Mesendoderm (in vitro differentiated cells): ENCODE measurements around the gene FAR1.

Source experiments
- DNase-seq: peaks from one replicate; pipeline ENCODE4 v3.0.0; 2013
- H2AK5ac ChIP-seq: 2 replicates; pipeline ENCODE4 v1.6.1; 2013; ENCODE audit warnings: low read length, inconsistent platforms
- H2BK120ac ChIP-seq: 2 replicates; pipeline ENCODE4 v1.6.1; 2013; ENCODE audit warnings: low read depth, mild to moderate bottlenecking, low read length, moderate library complexity, mixed read lengths
- H2BK15ac ChIP-seq: replicated peaks from 2 replicates; pipeline ENCODE4 v1.6.1; 2013; ENCODE audit warnings: low read depth, mild to moderate bottlenecking, moderate library complexity
- H2BK5ac ChIP-seq: 2 replicates; pipeline ENCODE4 v1.6.1; 2013; ENCODE audit warnings: low read length, inconsistent platforms
- H3K18ac ChIP-seq: 2 replicates; pipeline ENCODE4 v1.6.1; 2013; ENCODE audit warnings: mild to moderate bottlenecking, low read length, mixed read lengths
- H3K23ac ChIP-seq: one replicate; pipeline ENCODE4 v1.6.1; 2013; ENCODE audit warnings: low read length
- H3K27ac ChIP-seq: 2 replicates; pipeline ENCODE4 v1.5.1; 2013; ENCODE audit warnings: low read depth, mild to moderate bottlenecking, inconsistent platforms, low read length, moderate library complexity
- H3K27me3 ChIP-seq: 2 replicates; pipeline ENCODE4 v1.6.1; 2013; ENCODE audit warnings: low read length, control low read depth, mild to moderate bottlenecking, inconsistent platforms; ENCODE audit not compliant: insufficient read depth, poor library complexity
- H3K36me3 ChIP-seq: 2 replicates; pipeline ENCODE4 v1.6.1; 2013; ENCODE audit warnings: low read length, inconsistent platforms; ENCODE audit not compliant: control insufficient read depth, insufficient read depth
- H3K4ac ChIP-seq: one replicate; pipeline ENCODE4 v1.6.1; 2013; ENCODE audit warnings: low read depth, mild to moderate bottlenecking, low read length, moderate library complexity
- H3K4me1 ChIP-seq: 2 replicates; pipeline ENCODE4 v1.6.1; 2013; ENCODE audit warnings: low read depth, low read length, inconsistent platforms; ENCODE audit not compliant: control insufficient read depth
- H3K4me2 ChIP-seq: 2 replicates; pipeline ENCODE4 v1.6.1; 2013; ENCODE audit warnings: low read length
- H3K4me3 ChIP-seq: 2 replicates; pipeline ENCODE4 v1.5.1; 2013; ENCODE audit warnings: mild to moderate bottlenecking, low read length
- H3K56ac ChIP-seq: one replicate; pipeline ENCODE4 v1.6.1; 2013; ENCODE audit warnings: low read length
- H3K79me1 ChIP-seq: 2 replicates; pipeline ENCODE4 v1.6.1; 2013; ENCODE audit warnings: low read length, inconsistent platforms
- H3K79me2 ChIP-seq: 2 replicates; pipeline ENCODE4 v1.6.1; 2013; ENCODE audit warnings: mild to moderate bottlenecking, low read length; ENCODE audit not compliant: control insufficient read depth, insufficient read depth
- H3K9ac ChIP-seq: 2 replicates; pipeline ENCODE4 v1.6.1; 2013; ENCODE audit warnings: low read length, inconsistent platforms
- H4K5ac ChIP-seq: one replicate; pipeline ENCODE4 v1.6.1; 2013; ENCODE audit warnings: low read length
- H4K8ac ChIP-seq: one replicate; pipeline ENCODE4 v1.6.1; 2013; ENCODE audit warnings: low read depth, mild to moderate bottlenecking, control low read depth, low read length, moderate library complexity
- WGBS: extraction: QIAGEN DNeasy Blood & Tissue Kit; methylation state at CpG from one replicate; pipeline ENCODE4 v1.1.7; 2013; ENCODE audit warnings: low lambda C conversion rate, missing lambda C conversion rate; ENCODE audit not compliant: insufficient coverage; ENCODE audit errors: extremely low coverage; 5-methylcytosine and 5-hydroxymethylcytosine counted together

Gene FAR1

DNA sequence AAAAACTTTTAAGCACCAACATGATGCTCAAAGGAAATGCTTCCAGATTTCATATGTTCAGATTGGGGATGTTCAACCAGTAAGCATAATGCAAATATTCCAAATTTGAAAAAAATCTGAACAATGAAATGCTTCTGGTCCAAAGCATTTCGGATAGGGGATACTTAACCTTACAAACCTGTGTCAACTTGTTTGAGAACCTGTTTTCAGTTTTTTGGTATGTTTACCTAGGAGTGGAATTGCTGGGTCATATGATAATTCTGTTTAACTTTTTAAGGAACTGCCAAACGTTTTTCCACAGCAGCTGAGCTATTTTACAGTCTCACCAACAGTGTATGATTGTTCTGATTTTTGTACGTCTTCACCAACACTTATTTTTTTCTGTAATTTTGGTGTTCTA is 23.7 kb downstream of the FAR1 start:
- H2BK15ac ChIP-seq: no peak overlapping the region
- H4K5ac ChIP-seq: no peak overlapping the region
- no peak for DNase-seq
- no peak overlapping the region for H3K23ac ChIP-seq
- H3K79me1 ChIP-seq: peaks cover 9% of the 10 kb centered on the region
- no peak overlapping the region for H3K27ac ChIP-seq
- H3K27me3 ChIP-seq: no peaks in the 10 kb centered on the region
- WGBS: no CpG with 5 or more reads among the region's 3 CpGs
- H3K4me2 ChIP-seq: no peak overlapping the region
- H2AK5ac ChIP-seq: no peak overlapping the region
- no peak overlapping the region for H3K9ac ChIP-seq
- H3K36me3 ChIP-seq: peaks cover 1% of the 10 kb centered on the region
- H3K4ac ChIP-seq: no peak overlapping the region
- H3K4me3 ChIP-seq: no peak overlapping the region
- H3K56ac ChIP-seq: no peak overlapping the region
- H3K4me1 ChIP-seq: no peaks in the 10 kb centered on the region
- no peak overlapping the region for H4K8ac ChIP-seq
- no peak overlapping the region for H2BK5ac ChIP-seq
- H3K18ac ChIP-seq: no peak overlapping the region
- no peak overlapping the region for H2BK120ac ChIP-seq
- peaks cover 46% of the 10 kb centered on the region for H3K79me2 ChIP-seq

DNA sequence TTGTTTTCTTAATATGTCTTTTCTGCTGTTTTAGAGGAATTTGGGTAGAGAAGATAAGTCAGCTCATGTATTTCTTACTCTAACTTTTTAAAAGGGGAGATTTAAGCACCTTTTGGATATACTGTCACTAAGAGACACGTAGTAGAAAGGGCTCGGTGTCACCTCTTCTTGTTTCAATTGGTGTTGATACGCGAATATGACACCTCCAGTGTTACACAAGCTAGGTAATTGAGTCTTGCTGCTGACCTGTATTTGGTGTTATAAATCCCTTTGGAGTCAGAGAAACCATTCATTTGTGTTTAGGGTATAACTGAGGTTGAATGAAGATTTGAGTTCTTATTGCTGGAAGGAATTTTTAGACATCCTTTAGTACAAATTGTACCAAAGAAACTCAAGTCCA is 25.6 kb downstream of the FAR1 start:
- Histone ChIP-seq H2AK5ac (no peak overlapping the region), H3K4ac (no peak overlapping the region)

DNA sequence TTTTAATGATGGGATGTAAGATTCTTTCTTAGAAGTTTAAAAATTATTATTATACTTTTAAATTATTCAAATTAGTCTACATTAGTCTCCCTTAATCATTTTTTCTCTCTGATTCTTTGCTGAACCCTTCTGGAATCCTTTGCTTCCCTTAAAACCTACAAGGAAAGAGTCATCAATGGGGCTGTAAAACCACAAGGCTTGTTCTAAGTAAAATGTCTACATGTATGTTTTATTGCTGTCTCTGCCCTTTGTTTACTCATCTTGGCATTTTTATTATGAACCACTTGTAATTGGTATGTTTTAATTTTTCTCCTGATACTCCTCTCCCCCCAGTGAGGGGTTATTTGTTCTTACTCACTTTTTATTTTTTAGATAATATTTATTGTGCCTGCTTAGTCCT is 27.4 kb downstream of the FAR1 start:
- H3K36me3 ChIP-seq: peaks cover 1% of the 10 kb centered on the region
- H3K27me3 ChIP-seq: no peaks in the 10 kb centered on the region

More for the DNA sequence above, 25.6 kb downstream of the FAR1 start:
- Histone ChIP-seq H3K9ac (no peak overlapping the region), H2BK15ac (no peak overlapping the region), H3K27me3 (no peaks in the 10 kb centered on the region), H2BK5ac (no peak overlapping the region), H4K8ac (no peak overlapping the region), H3K56ac (no peak overlapping the region), H2BK120ac (no peak overlapping the region), H3K4me3 (no peak overlapping the region), H4K5ac (no peak overlapping the region), H3K4me2 (no peak overlapping the region), H3K23ac (no peak overlapping the region), H3K79me1 (peaks cover 7% of the 10 kb centered on the region), H3K79me2 (peaks cover 38% of the 10 kb centered on the region), H3K27ac (no peak overlapping the region), H3K18ac (no peak overlapping the region), H3K4me1 (no peaks in the 10 kb centered on the region), H3K36me3 (peaks cover 1% of the 10 kb centered on the region)
- DNase-seq: peak; percentile 18
- WGBS: no CpG with 5 or more reads among the region's 4 CpGs

DNA sequence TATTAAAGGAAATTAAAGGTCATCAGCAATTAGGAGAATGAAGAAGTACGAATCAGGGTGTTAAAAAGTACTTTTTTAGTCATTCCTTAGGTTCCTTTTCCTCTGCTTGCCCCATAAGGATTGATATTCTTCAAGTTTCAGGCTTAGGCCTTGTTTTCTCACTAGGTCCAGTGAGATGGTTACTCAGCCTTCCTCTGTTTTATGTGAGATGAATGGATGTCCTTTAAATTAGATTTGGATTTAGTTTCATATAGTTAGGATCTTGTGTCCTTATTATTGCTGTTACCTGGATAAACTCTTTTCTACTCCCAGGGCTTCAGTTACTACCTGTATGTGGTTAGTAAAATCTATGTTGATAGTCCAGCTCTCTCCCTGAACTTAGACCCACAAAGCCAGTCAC is 29.2 kb downstream of the FAR1 start:
- Histone ChIP-seq H4K5ac (no peak overlapping the region), H3K27ac (no peak overlapping the region), H3K79me2 (peaks cover 16% of the 10 kb centered on the region), H3K18ac (no peak overlapping the region), H3K79me1 (peaks cover 4% of the 10 kb centered on the region), H3K23ac (no peak overlapping the region), H2AK5ac (no peak overlapping the region), H3K36me3 (peaks cover 1% of the 10 kb centered on the region), H3K9ac (no peak overlapping the region), H3K4me1 (no peaks in the 10 kb centered on the region), H3K4me2 (no peak overlapping the region), H3K4ac (no peak overlapping the region), H3K27me3 (no peaks in the 10 kb centered on the region), H3K4me3 (no peak overlapping the region), H2BK15ac (no peak overlapping the region), H3K56ac (no peak overlapping the region), H2BK5ac (no peak overlapping the region), H4K8ac (no peak overlapping the region), H2BK120ac (no peak overlapping the region)
- DNase-seq: no peak
- WGBS: no CpG with 5 or more reads among the region's 1 CpG

More for the DNA sequence above, 27.4 kb downstream of the FAR1 start:
- no peak overlapping the region for H3K9ac ChIP-seq
- no peak overlapping the region for H3K18ac ChIP-seq
- no peak for DNase-seq
- H3K79me2 ChIP-seq: peaks cover 30% of the 10 kb centered on the region
- no peak overlapping the region for H3K4me2 ChIP-seq
- H2AK5ac ChIP-seq: no peak overlapping the region
- H3K56ac ChIP-seq: no peak overlapping the region
- H4K8ac ChIP-seq: no peak overlapping the region
- no peak overlapping the region for H4K5ac ChIP-seq
- H3K23ac ChIP-seq: no peak overlapping the region
- H2BK120ac ChIP-seq: no peak overlapping the region
- no peak overlapping the region for H3K27ac ChIP-seq
- no peaks in the 10 kb centered on the region for H3K4me1 ChIP-seq
- H3K79me1 ChIP-seq: peaks cover 7% of the 10 kb centered on the region
- no peak overlapping the region for H2BK5ac ChIP-seq
- H3K4ac ChIP-seq: no peak overlapping the region
- H3K4me3 ChIP-seq: no peak overlapping the region
- no peak overlapping the region for H2BK15ac ChIP-seq

DNA sequence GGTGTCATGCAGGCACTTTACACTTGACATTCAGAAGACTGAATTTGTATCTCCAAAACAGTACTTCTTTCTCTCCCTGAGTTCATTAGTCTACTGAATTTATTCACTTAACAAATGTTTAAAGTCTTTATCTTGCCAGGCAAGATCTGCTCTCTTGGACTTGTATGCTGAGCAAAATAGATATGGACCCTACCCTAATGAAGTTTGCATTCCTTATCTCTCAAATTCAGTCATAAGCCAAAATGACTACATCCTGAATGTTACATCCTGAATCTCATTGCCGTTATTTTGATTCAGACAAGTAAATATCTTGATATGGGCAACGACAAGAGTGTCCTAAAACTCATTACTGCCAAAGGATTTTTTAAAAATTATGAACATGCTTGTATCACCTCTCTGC is 29.7 kb downstream of the FAR1 start:
- Histone ChIP-seq H3K4me2 (no peak overlapping the region), H3K27ac (no peak overlapping the region), H3K27me3 (no peaks in the 10 kb centered on the region), H3K4ac (no peak overlapping the region), H2BK120ac (no peak overlapping the region), H2BK5ac (no peak overlapping the region), H2BK15ac (no peak overlapping the region), H4K5ac (no peak overlapping the region), H3K36me3 (peaks cover 1% of the 10 kb centered on the region), H3K18ac (no peak overlapping the region), H3K4me3 (no peak overlapping the region), H4K8ac (peak overlapping the region; percentile 39), H3K79me2 (peaks cover 13% of the 10 kb centered on the region), H3K23ac (no peak overlapping the region), H3K56ac (no peak overlapping the region), H3K79me1 (peaks cover 4% of the 10 kb centered on the region), H3K9ac (no peak overlapping the region), H3K4me1 (no peaks in the 10 kb centered on the region), H2AK5ac (no peak overlapping the region)
- no peak for DNase-seq
- WGBS: no CpG with 5 or more reads among the region's 2 CpGs

DNA sequence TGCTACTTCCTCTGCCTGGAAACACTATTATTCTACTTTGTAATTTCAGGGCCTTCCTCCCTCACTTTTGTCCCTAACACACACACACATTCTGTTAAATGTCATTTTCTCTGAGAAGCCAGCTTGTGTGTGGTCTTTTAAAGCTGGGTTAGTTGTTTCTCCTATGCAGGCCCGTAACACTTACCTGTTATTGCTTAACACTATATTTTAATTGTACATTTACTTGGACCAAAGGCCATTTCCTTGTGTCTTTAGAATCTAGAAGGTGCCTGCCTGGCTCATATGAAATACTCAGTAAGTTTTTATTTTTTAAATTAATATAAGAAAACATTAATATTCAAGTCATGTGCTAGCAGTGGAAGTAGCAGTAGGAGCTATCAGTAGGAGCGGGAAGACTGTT is 30.6 kb downstream of the FAR1 start:
- H2BK5ac ChIP-seq: no peak overlapping the region
- no peak overlapping the region for H3K4me3 ChIP-seq
- H3K79me1 ChIP-seq: peaks cover 4% of the 10 kb centered on the region
- no peak overlapping the region for H2BK120ac ChIP-seq
- H3K4ac ChIP-seq: no peak overlapping the region
- no peak overlapping the region for H3K27ac ChIP-seq
- H3K9ac ChIP-seq: no peak overlapping the region
- H2AK5ac ChIP-seq: no peak overlapping the region
- peaks cover 9% of the 10 kb centered on the region for H3K79me2 ChIP-seq
- no peak overlapping the region for H3K56ac ChIP-seq
- H3K4me2 ChIP-seq: no peak overlapping the region
- H3K18ac ChIP-seq: no peak overlapping the region
- DNase-seq: no peak
- H3K23ac ChIP-seq: no peak overlapping the region
- H3K4me1 ChIP-seq: no peaks in the 10 kb centered on the region
- no peaks in the 10 kb centered on the region for H3K27me3 ChIP-seq
- WGBS: no CpG with 5 or more reads among the region's 2 CpGs
- H3K36me3 ChIP-seq: peaks cover 1% of the 10 kb centered on the region
- H2BK15ac ChIP-seq: no peak overlapping the region
- no peak overlapping the region for H4K8ac ChIP-seq
- no peak overlapping the region for H4K5ac ChIP-seq
